ENCODE measurements around the gene DNAH10.
A peak's percentile ranks its signal among the peaks of the same experiment; 100 is the strongest.
"Not testable (repeated sequence)": the region's sequence is repeated elsewhere in the genome, so short reads cannot be mapped to it uniquely, and the experiment has no call there.

The DNAH10 gene

DNA sequence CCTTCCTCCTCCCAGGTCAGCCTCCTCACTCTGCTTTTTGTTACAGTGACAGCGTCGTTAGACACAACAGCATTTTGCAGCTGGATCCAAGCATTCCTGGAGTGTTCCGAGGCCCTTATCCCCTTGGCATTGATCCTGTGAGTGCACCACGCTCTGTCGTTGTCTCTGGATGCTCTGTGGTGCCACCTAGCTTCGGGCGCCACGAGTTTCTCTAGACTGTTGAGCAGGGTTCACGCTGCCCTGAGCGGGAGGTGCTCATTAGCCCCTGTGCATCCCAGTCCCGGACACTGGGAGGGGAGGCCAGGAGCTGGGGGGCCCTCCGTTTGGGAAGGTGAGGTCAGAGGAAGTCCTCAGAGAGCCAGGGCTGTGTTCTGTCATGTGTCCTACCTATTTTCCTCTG lies 17.3 kb upstream of the DNAH10 start:
- no peak for DNase-seq

DNA sequence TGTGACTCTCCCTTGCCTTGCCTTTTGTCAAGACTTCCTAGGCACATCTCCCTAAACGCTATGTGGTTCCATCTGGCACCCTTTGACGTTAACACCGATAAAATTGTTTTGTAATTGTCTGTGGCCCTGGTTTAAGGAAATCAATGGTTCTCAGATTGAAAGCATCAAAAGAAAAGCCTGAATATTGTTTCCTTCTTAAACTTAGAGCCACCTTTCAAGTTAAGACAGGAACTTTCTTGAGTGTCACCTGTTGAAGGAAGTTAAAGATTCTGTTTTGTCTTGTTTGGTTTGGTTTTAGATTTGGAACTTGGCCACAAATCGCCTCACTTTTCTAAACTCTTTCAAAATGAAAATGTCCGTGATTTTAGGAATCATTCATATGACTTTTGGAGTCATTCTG lies 14.8 kb upstream of the DNAH10 start:
- no peak for DNase-seq

DNA sequence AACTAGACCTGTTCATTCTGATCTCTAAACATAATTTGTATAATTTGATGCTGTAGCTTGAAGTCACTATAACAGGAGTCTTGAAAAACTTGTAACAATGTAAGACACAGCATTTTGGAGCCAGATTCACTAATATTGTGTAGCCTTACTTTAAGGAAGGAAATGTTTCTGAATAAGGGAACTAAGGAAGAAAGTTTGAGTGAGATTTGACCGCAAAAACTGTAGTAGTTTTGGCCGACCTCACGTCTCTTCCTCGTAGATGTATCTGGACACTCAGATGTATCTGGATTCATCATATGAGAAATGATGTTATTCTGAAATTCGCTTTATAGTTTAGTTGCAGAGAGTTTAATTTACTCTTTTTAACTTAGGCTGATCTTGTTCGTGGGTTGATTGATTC lies 13.9 kb upstream of the DNAH10 start:
- DNase-seq = peak in 1 of 2 donors; percentile 54

DNA sequence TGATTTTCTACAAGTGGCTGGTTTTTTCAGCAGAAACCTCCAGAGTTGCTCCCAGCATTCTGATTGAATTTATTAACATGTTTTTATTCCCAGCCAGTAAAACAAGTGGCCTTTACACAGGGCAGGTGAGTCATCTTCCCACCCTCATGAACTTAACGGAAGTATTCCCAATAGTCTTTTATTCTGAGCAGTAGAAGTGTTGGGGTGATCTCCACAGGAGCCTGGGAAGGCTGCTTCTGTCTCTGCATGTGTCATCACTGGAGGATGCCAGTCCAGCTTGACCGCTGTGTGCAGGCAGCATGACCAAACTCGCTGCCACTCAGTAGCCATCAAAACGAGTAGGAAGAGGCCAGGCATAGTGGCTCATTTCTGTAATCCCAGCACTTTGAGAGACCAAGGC lies 13.4 kb upstream of the DNAH10 start:
- no peak for DNase-seq

DNA sequence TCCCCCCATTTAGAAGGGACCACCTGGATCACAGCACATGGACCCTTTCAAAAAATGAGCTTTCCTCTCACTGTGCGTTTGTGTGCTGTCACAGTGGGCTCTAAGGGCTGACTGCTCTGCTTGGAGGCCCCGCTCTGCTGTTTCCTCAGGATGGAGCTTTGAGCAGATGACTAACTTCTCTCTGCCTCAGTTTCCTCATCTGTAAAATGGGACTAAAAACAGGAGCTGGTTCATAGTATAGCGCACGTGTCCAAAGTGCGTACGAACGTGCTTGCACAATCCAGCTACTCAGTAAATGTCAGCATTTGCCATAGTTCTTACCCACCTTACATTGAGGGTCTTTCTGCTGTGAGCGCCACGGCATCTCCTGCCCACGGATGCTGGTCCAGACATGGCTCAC lies 12.7 kb upstream of the DNAH10 start:
- DNase-seq = no peak

DNA sequence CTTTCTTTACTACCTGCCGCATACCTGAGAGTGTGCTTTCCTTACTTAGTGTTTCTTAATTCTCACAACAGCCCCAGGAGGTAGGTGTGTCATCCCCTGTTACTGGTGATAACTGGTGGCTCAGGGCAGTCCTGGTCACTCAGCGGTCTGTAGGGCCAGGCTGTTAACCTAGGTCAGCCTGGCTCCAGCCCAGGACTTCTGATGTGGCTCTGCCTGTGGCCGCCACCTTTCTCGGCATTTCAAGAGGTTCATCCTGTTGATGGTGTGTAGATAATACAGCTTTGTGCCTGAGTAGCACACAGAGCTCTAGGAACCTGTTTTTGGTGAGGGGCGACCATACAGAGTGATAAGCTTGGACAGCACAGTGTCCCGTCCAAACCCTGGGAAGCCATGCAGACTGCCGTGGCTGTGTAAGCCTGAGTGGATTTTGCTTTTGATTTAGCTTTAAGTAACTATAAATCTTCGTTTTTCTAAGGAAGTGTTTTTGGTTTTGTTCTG lies 11.9 kb upstream of the DNAH10 start:
- DNase-seq = no peak

DNA sequence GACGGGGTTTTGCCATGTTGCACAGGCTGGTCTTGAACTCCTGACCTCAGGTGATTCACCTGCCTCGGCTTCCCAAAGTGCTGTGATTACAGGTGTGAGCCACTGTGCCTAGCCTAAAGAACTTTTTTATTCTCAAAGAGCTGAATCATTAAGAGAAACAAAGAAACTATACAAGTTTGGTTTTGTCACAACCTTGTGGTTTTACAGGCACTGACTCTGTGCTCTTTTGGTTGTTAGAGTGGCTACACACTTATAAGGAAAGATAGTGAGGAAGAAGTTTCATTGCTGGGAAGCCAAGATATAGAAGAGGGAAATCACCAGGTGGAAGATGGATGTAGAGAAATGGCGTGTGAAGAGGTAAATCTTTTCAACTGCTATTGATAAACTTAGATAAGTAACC lies 10.1 kb upstream of the DNAH10 start:
- DNase-seq = no peak

DNA sequence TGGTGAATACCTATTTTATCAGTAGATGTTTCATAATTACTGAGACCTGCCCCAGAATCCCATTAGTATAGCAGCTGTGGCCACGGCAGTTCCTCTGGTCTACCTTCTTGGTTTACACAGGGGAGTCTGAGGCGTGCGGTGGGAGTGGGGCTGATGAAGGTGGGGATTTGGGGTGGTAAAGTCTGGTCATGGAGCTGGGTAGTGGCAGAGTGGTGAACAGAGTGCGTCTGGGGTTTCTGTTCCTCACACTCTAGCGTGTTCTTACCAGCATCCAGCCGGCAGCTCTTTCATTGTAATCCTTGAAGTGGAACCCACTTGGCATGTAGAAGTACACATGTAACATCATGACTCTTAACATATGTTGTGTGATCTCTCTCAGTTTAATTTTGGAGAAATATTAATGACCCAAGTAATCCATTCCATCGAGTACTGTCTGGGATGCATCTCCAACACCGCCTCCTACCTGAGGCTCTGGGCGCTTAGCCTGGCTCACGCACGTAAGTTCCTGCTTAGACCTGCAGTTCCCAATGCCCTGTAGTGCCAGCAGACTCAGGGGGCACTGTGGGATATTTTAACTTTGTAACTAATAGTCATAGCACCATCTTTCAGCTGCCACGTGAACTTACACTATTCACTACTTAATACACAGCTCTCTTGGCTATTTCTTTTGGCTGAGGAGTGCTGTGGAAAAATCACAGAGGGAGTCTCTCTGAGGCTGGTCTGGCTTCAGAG lies 7.9 kb upstream of the DNAH10 start:
- no peak for DNase-seq

DNA sequence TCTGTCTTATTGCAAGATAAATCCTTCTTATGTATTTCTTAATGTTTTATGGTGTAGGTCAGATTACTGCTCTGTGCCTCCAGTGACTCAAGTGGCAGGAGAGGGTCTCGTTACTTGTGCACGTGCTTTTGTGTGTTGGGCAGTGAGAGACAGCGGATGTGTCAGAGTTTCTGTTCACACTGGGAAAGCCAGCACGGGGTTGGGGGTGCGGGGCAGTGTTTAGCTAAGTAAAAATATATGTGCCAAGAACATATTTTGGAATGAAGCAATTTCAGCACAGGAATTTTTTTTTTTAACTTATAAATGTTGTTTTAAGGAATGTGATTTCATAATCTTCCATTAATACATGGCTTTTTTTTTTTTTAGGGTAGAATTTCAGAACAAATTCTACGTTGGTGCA lies 4.5 kb upstream of the DNAH10 start:
- DNase-seq = no peak

DNA sequence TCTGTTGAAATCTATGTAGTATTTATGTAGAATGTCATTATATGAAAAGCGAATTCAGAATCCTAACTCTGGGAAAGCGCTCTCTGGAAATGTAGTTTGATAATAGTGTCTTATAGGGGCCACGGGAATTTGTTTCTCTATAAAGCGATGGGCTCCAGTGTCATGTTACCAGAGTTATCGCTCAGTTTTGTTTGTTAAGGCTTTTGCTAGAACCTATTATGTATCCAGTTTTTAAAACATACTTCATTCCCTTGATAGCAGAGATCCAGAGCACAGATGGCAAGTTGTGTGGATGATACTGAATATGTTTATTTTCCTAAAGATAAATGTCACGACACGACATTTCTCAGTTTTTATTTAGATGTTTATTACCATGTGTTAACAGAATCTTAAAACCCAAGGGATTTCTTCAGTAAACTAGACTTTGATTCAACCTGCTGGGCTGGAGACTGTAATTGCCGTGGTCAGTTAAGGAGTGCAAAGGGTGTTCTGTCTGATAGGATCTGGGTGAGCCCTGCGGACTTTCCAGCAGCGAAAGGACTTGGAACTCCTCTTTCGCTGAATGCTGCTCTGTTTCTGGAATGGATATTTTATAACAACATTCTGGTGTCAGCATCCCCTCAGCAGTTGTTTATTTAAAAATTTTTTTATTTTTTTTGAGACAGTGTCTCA lies 1.7 kb upstream of the DNAH10 start:
- DNase-seq = no peak

DNA sequence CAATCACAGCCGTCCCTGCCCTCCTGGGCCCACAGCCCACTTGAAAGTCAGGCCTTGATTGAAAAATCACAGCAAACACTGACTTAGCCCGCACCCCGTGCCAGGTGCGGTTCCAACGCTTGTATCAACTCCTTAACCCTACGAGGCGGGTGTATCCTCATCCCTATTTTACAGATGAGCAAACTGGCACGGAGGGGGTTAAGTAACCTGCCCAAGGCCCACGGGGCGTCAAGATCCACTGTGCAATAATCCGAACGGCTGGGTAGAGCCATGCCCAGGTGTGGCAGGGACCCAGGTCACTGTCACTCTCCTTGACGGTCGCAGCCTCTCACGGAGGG lies 583 bp downstream of the DNAH10 start:
- no peak for DNase-seq

DNA sequence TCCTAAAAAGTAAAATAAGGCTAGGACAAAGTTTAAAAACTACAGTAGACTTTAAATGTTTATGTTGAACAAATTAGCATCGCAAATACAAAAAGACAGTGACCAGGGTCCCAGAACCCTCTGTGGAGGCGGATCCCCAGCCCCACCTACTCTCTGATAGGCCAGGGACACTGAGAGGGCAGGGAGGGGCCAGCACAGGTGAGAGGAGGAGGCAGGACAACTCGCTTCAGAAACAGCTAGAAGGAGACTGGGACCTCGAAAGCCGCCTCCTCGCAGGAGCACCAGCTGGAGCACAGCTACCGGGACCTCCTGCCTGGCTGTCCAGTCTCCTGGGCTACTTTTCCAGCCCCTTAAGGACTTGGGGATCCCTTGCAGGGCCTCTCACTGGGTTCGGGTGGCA lies 992 bp downstream of the DNAH10 start:
- no peak for DNase-seq

DNA sequence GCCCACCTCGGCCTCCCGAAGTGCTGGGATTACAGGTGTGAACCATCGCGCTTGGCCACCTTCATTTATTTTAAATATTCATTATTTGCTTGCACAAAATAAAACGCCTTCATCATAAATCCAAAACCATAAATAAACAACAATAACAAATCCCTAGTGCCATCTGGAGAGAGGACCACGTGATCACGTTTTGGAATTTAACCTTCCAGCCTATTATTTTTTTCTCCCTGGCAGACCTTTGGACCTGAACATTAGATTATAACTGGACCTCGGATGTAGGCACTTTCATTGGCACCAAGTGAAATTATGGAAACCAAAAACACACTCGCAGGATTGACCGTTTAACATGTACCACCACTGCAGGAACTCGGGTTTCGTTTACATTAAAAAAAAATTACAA lies 2.0 kb downstream of the DNAH10 start:
- no peak for DNase-seq

DNA sequence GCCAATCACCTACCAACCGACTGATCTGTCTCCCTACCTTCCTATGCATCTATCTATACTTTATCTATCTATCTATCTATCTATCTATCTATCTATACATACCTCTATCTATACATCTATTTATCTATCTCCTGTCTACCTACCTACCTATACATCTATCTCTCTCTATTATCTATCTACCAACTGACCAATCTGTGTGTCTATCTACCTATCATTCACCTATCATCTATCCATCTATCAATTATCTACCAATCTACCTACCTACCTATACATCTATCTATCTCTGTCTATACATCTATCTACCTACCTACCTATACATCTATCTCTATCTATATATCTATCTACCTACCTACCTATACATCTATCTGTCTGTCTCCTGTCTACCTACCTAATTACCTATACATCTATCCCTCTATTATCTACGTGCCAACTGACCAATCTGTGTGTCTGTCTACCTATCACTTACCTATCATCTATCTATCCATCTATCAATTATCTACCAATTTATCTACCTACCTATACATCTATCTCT lies 3.5 kb downstream of the DNAH10 start:
- DNase-seq = no peak

DNA sequence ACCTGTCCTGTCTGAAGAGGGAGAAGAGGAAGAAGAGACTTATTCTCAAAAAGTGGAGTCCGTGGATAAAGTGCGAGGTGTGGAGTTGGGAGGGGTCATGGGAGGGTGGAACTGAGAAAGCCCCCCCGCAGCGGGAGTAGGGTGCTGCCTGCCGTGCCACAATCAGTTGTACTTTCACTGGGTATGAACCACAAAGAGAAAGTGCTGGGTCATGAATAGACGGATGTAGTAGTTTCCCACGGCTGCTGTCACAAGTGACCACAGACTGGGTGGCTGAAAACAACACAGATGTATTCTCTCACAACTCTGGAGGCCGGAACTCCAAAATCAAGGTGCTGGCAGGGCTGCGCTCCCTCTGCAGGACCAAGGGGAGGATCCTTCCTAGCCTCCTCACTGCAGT lies 5.5 kb downstream of the DNAH10 start:
- peak; percentile 27 to 33 for DNase-seq

DNA sequence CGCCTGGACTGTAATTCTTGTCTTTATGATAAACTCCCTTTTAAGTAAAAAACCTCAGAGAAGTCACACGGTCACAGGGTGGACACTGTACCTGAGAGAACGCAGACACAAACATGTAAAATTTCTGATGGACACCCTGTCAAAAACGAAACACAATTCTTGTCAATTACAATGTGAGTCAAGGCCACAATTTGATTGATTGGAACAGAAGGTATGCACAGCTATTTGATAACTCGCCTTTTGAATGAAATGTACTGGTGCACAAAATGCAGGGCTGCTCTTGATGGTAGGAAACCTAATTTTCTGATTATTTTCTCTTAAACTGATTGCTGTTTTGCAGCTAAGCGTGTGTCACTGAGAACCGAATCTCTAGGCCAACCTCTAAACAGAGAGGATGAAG lies 9.2 kb downstream of the DNAH10 start:
- no peak for DNase-seq

DNA sequence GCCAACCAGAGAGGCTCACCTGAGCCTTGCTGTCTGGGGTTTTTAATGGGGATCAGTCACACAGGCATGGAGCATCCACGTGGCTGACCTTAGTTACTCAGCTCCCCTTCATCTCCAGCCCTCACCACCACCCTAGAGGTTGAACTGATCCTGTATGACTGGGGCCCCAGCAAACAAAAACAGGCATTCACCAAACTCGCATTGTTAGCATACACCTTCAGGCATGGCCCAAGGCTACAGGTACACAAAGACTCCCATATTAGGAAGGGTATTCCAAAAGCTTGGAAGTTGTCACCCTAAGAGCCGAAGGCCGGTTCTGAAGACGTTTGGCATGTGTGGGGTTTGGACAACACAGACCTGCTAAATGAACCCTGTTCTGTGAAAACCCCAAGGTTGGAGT lies 10.0 kb downstream of the DNAH10 start:
- DNase-seq = no peak

DNA sequence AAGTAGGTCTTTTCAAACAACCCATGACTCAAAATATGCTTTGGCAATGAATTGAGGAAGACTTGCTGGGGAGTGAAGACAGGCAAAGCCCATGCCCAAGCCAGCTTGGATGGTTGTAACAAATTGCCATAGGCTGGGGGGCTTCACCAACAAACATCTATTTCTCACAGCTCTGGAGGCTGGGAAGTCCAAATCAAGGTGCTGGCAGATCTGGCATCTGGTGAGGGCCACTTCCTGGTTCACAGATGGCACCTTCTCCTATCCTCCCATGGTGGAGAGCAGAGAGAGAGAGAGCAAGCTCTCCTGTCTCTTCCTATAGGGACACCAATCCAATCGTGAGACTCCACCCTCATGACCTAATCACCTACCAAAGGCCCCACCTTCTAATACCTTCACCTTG lies 11.3 kb downstream of the DNAH10 start:
- no peak for DNase-seq

DNA sequence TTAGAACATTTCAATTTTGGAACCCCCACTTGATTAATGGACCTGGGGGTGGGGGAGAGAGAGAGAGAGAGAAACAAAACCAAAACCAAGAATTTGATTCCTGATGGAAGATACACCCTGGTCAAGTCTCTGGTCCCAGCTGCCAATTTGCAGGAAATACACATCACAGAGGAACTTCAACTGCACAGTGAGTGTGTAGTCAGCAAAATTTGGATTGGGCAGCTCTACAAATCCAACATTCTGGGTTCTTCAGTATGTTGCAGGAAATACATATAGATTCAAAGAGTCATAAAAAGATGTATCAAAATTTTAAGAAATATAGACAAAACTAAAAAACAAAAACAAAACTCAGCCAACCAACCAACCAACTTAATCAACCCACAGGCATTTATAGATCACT lies 17.4 kb downstream of the DNAH10 start:
- DNase-seq = no peak

DNA sequence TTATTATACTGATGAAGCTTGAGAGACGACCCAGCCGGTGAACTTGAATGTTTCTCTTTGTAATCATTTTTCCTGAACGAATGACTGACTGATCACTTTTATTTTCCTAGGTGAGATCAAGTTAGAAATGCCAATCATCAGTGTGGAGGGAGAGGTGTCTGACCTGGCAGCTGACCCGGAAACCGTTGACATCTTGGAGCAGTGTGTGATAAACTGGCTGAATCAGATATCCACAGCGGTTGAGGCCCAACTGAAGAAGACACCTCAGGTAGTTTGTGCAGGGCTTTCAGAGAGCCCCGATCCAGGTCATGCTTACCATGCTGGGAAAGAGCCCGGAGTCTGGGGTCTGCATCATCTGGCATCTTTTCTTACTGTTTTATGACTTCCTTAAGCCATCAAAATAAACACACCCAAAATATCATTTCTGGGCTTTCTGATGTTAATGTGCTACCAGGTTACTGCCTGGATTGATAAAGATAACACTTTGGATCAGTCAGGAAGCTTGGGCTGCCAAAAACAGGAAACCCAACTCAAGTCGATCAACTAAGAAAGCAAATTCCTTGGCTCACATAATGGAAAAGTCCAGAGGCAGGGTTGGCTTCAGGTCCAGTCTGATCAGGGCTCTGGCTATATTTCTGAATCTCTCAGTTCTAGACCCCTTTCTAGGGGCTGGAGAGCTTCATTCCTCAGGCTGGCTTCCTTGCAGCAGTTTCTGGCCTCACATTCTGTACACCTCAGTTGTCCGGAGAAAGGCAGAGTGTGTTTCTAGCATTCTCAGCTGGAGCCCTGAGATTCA lies 21.1 kb downstream of the DNAH10 start:
- DNase-seq = no peak

DNA sequence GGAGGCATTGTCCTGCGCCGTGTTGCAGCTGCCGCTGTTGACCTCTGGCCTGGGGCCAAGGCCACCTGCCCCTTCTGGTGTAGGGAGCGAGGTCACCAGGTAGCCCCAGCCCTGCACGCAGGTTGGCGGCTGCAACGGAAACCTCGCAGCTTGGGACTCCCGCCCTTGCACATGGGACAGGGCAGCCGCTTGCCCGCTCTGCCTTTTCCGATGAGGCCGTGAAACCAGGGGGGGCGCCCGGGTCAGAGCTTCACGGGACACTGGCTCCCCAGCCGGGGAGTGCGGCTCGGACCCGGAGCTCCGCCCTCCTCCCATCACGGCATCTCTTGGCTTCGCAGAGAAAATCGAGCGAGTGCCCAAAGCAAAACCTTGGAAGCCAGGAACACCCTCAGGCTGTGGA lies 25.4 kb downstream of the DNAH10 start:
- no peak for DNase-seq

DNA sequence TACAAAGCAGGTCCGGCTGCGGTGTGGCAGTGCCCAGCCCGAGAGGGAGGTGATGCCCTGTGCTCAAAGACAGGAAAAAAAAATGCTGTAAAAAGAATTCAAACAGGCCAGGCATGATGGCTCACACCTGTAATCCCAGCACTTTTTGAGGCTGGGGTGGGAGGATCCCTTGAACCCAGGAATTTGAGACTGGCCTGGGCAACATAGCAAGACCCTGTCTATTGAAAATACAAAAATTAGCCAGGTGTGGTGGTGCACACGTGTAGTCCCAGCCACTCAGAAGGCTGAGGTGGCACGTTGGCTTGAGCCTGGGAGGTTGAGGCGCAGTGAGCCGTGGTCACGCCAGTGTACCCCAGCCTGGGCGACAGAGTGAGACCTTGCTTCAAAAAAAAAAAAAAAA lies 26.4 kb downstream of the DNAH10 start:
- no peak for DNase-seq

DNA sequence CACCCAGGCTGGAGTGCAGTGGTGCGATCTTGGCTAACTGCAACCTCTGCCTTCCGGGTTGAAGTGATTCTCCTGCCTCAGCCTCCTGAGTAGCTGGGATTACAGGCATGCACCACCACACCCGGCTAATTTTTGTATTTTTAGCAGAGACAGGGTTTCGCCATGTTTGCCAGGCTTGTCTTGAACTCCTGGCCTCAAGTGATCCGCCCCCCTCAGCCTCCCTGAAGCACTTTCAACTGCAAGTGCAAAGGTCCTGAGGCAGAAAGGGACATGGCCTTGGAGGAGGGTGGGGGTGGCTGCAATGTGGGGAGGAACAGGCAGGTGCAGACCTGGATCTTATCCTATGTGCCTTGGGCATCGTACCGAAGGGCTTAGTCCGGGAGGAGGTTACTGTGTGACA lies 27.3 kb downstream of the DNAH10 start:
- not testable (repeated sequence) for DNase-seq

Data from inflammatory macrophage (primary cell).